ENCODE results near the gene MBD5.

The MBD5 gene

DNA sequence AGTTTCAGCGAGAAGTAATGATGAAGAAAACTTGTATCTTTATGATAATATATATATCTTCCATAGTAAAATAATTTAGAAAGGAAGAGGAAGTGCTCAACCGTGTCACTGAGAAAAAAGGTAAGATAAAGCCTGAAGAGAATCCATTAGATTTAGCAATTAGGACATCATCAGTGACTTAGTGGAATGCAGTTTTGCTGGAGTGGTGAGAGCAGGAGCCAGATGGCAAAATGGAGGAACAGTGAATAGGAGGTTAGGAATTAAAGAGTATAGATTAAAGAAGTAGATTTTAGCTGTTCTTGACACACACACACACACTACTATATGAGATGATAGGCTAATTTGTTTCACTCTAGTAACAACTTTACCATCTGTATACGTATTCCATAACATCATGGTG lies 466.5 kb downstream of the MBD5 start:
- Histone ChIP-seq H3K9ac (ENCODE audit: low read depth, low read length) (no peak overlapping the region), H3K79me2 (ENCODE audit: insufficient read depth, low read length) (no peaks in the 10 kb centered on the region), H2AFZ (ENCODE audit: low read depth, low read length) (no peak overlapping the region), H3K27me3 (ENCODE audit: insufficient read depth, low read length, poor library complexity) (no peaks in the 10 kb centered on the region), H3K4me3 (ENCODE audit: low read depth in 1 of 2, low read length in 2 of 2) (no peak overlapping the region), H4K20me1 (ENCODE audit: insufficient read depth, low read length) (no peaks in the 10 kb centered on the region), H3K4me1 (ENCODE audit: insufficient read depth, low read length) (no peaks in the 10 kb centered on the region), H3K9me3 (ENCODE audit: insufficient read depth, low read length, severe bottlenecking) (no peaks in the 10 kb centered on the region), H3K36me3 (ENCODE audit: insufficient read depth, low read length) (0 out of 2 replicates have a peak, but pooled peaks cover 3% of the 10 kb centered on the region), H3K4me2 (ENCODE audit: insufficient read depth, low read length) (no peak overlapping the region), H3K27ac (ENCODE audit: low read length) (no peak overlapping the region)
- TF ChIP-seq EZH2 (IDR thresholded peaks at IDR 0.05; ENCODE audit: borderline replicate concordance, low read depth, low read length, severe bottlenecking): no peak
- TF ChIP-seq, protein P1, sequence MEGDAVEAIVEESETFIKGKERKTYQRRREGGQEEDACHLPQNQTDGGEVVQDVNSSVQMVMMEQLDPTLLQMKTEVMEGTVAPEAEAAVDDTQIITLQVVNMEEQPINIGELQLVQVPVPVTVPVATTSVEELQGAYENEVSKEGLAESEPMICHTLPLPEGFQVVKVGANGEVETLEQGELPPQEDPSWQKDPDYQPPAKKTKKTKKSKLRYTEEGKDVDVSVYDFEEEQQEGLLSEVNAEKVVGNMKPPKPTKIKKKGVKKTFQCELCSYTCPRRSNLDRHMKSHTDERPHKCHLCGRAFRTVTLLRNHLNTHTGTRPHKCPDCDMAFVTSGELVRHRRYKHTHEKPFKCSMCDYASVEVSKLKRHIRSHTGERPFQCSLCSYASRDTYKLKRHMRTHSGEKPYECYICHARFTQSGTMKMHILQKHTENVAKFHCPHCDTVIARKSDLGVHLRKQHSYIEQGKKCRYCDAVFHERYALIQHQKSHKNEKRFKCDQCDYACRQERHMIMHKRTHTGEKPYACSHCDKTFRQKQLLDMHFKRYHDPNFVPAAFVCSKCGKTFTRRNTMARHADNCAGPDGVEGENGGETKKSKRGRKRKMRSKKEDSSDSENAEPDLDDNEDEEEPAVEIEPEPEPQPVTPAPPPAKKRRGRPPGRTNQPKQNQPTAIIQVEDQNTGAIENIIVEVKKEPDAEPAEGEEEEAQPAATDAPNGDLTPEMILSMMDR (IDR thresholded peaks at IDR 0.05; ENCODE audit: borderline replicate concordance, extremely low read depth, low read length, poor library complexity, severe bottlenecking): no peak
- DNase-seq (no peak), ATAC-seq (ENCODE audit: insufficient read depth, low read depth) (no peak)

DNA sequence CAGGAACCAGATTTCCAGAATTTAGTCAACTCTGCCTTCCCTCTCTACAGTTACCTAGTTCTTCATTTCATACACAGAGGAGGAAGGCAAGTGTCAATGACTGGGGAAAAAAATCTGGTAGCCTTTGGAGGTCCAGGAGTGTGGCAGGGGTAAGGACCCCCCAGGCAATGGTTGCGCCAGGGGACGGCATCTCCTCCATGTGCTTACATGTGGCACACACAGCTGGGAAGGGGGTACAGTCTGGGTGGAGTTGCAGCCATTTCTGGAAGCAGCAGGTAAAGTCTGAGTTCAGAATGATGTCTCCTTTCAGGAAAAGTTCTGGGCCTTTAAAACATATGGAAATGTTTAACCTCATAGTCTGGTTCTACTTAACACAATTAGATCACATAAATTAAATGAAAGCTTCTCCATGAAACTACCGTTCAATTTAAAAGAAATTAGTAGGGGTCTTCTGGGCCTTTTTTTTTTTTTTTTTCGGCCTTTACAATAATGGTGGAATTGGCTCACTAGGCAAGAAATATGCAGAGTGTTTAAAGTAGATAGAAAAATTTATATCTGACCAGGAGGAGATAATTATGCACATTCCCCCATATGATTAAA lies 470.0 kb downstream of the MBD5 start:
- Histone ChIP-seq H3K36me3 (ENCODE audit: insufficient read depth, low read length) (0 out of 2 replicates have a peak, but pooled peaks cover 3% of the 10 kb centered on the region), H3K9ac (ENCODE audit: low read depth, low read length) (no peak overlapping the region), H3K27me3 (ENCODE audit: insufficient read depth, low read length, poor library complexity) (no peaks in the 10 kb centered on the region), H3K79me2 (ENCODE audit: insufficient read depth, low read length) (no peaks in the 10 kb centered on the region), H3K27ac (ENCODE audit: low read length) (no peak overlapping the region), H3K9me3 (ENCODE audit: insufficient read depth, low read length, severe bottlenecking) (no peaks in the 10 kb centered on the region), H2AFZ (ENCODE audit: low read depth, low read length) (no peak overlapping the region), H4K20me1 (ENCODE audit: insufficient read depth, low read length) (no peaks in the 10 kb centered on the region), H3K4me2 (ENCODE audit: insufficient read depth, low read length) (no peak overlapping the region), H3K4me1 (ENCODE audit: insufficient read depth, low read length) (no peaks in the 10 kb centered on the region), H3K4me3 (ENCODE audit: low read depth in 1 of 2, low read length in 2 of 2) (no peak overlapping the region)
- DNase-seq: no peak
- TF ChIP-seq EZH2 (IDR thresholded peaks at IDR 0.05; ENCODE audit: borderline replicate concordance, low read depth, low read length, severe bottlenecking): no peak
- TF ChIP-seq, protein P1 (IDR thresholded peaks at IDR 0.05; ENCODE audit: borderline replicate concordance, extremely low read depth, low read length, poor library complexity, severe bottlenecking): no peak
- no peak for ATAC-seq (ENCODE audit: insufficient read depth, low read depth)

DNA sequence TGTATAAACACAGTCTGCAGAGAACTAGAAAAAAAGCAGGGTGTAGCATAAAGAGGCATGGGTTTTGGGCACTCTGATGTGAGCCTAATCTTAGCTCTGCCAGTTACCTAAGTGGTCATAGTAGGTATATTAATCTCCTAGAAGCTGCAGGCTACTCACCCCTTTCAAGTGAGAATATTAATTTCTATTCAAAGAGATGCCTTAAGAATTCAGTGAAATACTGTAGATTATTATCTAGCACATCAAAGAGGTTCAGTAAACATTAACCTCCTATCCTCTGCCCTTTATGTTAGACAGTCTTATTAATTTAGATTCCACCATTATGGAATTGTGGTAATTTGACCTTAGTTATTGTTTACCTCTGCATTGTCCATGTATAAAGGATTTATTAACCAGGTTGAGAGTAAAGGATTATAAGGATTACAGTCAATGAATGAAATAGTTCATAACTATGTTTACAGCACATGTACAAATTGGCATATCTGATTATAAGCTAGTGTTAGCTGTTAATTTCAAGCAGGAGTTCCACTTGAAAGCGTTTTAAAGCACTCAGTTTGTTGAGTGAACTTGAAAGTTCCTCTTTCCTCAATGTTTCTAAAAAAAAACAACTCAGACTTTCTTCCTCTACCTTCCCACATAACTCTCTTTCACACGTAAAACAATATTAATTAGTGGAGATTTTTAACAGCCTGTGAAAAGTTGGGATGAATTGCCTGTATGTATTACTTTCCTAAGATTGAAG lies 473.1 kb downstream of the MBD5 start:
- Histone ChIP-seq H2AFZ (ENCODE audit: low read depth, low read length) (no peak overlapping the region), H3K4me2 (ENCODE audit: insufficient read depth, low read length) (no peak overlapping the region), H3K27me3 (ENCODE audit: insufficient read depth, low read length, poor library complexity) (no peaks in the 10 kb centered on the region), H3K79me2 (ENCODE audit: insufficient read depth, low read length) (no peaks in the 10 kb centered on the region), H4K20me1 (ENCODE audit: insufficient read depth, low read length) (no peaks in the 10 kb centered on the region), H3K9me3 (ENCODE audit: insufficient read depth, low read length, severe bottlenecking) (no peaks in the 10 kb centered on the region), H3K27ac (ENCODE audit: low read length) (no peak overlapping the region), H3K36me3 (ENCODE audit: insufficient read depth, low read length) (0 out of 2 replicates have a peak, but pooled peaks cover 3% of the 10 kb centered on the region), H3K4me1 (ENCODE audit: insufficient read depth, low read length) (no peaks in the 10 kb centered on the region), H3K9ac (ENCODE audit: low read depth, low read length) (no peak overlapping the region), H3K4me3 (ENCODE audit: low read depth in 1 of 2, low read length in 2 of 2) (no peak overlapping the region)
- no peak for ATAC-seq (ENCODE audit: insufficient read depth, low read depth)
- TF ChIP-seq EZH2 (IDR thresholded peaks at IDR 0.05; ENCODE audit: borderline replicate concordance, low read depth, low read length, severe bottlenecking): no peak
- TF ChIP-seq, protein P1 (IDR thresholded peaks at IDR 0.05; ENCODE audit: borderline replicate concordance, extremely low read depth, low read length, poor library complexity, severe bottlenecking): no peak
- no peak for DNase-seq
